Activated naive CD4-positive, alpha-beta T cell treated with anti-CD3 and anti-CD28 coated beads, Interleukin-2, amount 10 ng/mL, durations not matched to agents 7 days and 5 days (primary cell): Measurements from ENCODE around the gene WDR70.
"Not testable (repeated sequence)": the region's sequence is repeated elsewhere in the genome, so short reads cannot be mapped to it uniquely, and the experiment has no call there.

ENCODE experiments used
- CTCF ChIA-PET: fragments of 350-600 bp; sonication (Branson Sonifier 250); formaldehyde crosslinking; loops from one replicate; lab custom pipeline; 2021; ENCODE audit warnings: antibody characterized with exemption; lab: Charles Lee
- DNase-seq: peaks from one replicate; pipeline ENCODE4 v3.0.0-alpha.2; 2020
- H3K27ac Mint-ChIP-seq: one replicate; pipeline ENCODE4 v1.8.0; 2021; ENCODE audit warnings: mild to moderate bottlenecking, moderate library complexity, mixed read lengths
- H3K27me3 Mint-ChIP-seq: one replicate; pipeline ENCODE4 v1.8.0; 2021; ENCODE audit warnings: mild to moderate bottlenecking, mixed read lengths
- H3K36me3 Mint-ChIP-seq: one replicate; pipeline ENCODE4 v1.8.0; 2021; ENCODE audit warnings: mixed read lengths
- H3K4me1 Mint-ChIP-seq: one replicate; pipeline ENCODE4 v1.8.0; 2021; ENCODE audit warnings: mixed read lengths
- H3K4me3 Mint-ChIP-seq: one replicate; pipeline ENCODE4 v1.8.0; 2021; ENCODE audit warnings: mild to moderate bottlenecking, moderate library complexity, mixed read lengths
- H3K9me3 Mint-ChIP-seq: one replicate; pipeline ENCODE4 v1.8.0; 2021; ENCODE audit warnings: mixed read lengths

The WDR70 gene

GRCh38 chr5:37477426-37477825 lies 98.3 kb downstream of the WDR70 start:
- H3K27ac Mint-ChIP-seq = no peak overlapping the region

GRCh38 chr5:37478121-37478894 lies 99.2 kb downstream of the WDR70 start:
- Mint-ChIP-seq H3K4me3 (no peak overlapping the region), H3K27ac (no peak overlapping the region), H3K4me1 (no peaks in the 10 kb centered on the region), H3K27me3 (no peaks in the 10 kb centered on the region), H3K9me3 (peaks cover 21% of the 10 kb centered on the region), H3K36me3 (peaks cover 52% of the 10 kb centered on the region)
- no peak for DNase-seq
- CTCF ChIA-PET = no interaction called here

More at GRCh38 chr5:37477426-37477825, 98.3 kb downstream of the WDR70 start:
- DNase-seq = no peak
- no peaks in the 10 kb centered on the region for H3K27me3 Mint-ChIP-seq
- H3K4me1 Mint-ChIP-seq = no peaks in the 10 kb centered on the region
- no peak overlapping the region for H3K4me3 Mint-ChIP-seq
- H3K36me3 Mint-ChIP-seq = peaks cover 48% of the 10 kb centered on the region
- CTCF ChIA-PET = no interaction called here
- H3K9me3 Mint-ChIP-seq = peaks cover 21% of the 10 kb centered on the region

GRCh38 chr5:37481395-37481794 lies 102.3 kb downstream of the WDR70 start:
- Mint-ChIP-seq H3K9me3 (peaks cover 21% of the 10 kb centered on the region), H3K36me3 (peaks cover 60% of the 10 kb centered on the region)
- H3K4me3 Mint-ChIP-seq, H3K4me1 Mint-ChIP-seq, H3K27ac Mint-ChIP-seq, DNase-seq, CTCF ChIA-PET, H3K27me3 Mint-ChIP-seq: not testable (repeated sequence)

- no peaks in the 10 kb centered on the region for H3K27me3 Mint-ChIP-seq
- H3K4me1 Mint-ChIP-seq = peaks cover 29% of the 10 kb centered on the region
- DNase-seq = no peak
- CTCF ChIA-PET = interaction anchor here (0.9 kb wide), 1 partner anchor 14 kb away, joined by 4 read pairs; no protein-coding TSS in a partner anchor
- peaks cover 40% of the 10 kb centered on the region for H3K36me3 Mint-ChIP-seq
- no peak overlapping the region for H3K4me3 Mint-ChIP-seq
- peaks cover 15% of the 10 kb centered on the region for H3K9me3 Mint-ChIP-seq
- no peak overlapping the region for H3K27ac Mint-ChIP-seq
Measured at GRCh38 chr5:37490120-37490810, 111.1 kb downstream of the WDR70 start.

- CTCF ChIA-PET = interaction anchor here (0.9 kb wide), 1 partner anchor 14 kb away, joined by 4 read pairs; no protein-coding TSS in a partner anchor
- Mint-ChIP-seq H3K36me3 (peaks cover 42% of the 10 kb centered on the region), H3K4me3 (no peak overlapping the region), H3K27me3 (no peaks in the 10 kb centered on the region), H3K27ac (no peak overlapping the region), H3K9me3 (peaks cover 15% of the 10 kb centered on the region), H3K4me1 (peaks cover 29% of the 10 kb centered on the region)
- no peak for DNase-seq
Measured at GRCh38 chr5:37490931-37491330, 111.8 kb downstream of the WDR70 start.

GRCh38 chr5:37492778-37493555 lies 113.8 kb downstream of the WDR70 start:
- peak overlapping the region; percentile 80 for H3K27ac Mint-ChIP-seq
- peaks cover 29% of the 10 kb centered on the region for H3K4me1 Mint-ChIP-seq
- CTCF ChIA-PET = interaction anchor here (2.1 kb wide), 1 partner anchor 80 kb away, joined by 4 read pairs; no protein-coding TSS in a partner anchor
- H3K36me3 Mint-ChIP-seq = peaks cover 38% of the 10 kb centered on the region
- no peak overlapping the region for H3K4me3 Mint-ChIP-seq
- no peak for DNase-seq
- H3K27me3 Mint-ChIP-seq = no peaks in the 10 kb centered on the region
- H3K9me3 Mint-ChIP-seq = peaks cover 12% of the 10 kb centered on the region

GRCh38 chr5:37494756-37495155 lies 115.6 kb downstream of the WDR70 start:
- CTCF ChIA-PET = interaction anchor here (2.1 kb wide), 1 partner anchor 82 kb away, joined by 4 read pairs; no protein-coding TSS in a partner anchor

GRCh38 chr5:37495210-37495609 lies 116.1 kb downstream of the WDR70 start:
- H3K4me1 Mint-ChIP-seq = peaks cover 29% of the 10 kb centered on the region
- no peaks in the 10 kb centered on the region for H3K9me3 Mint-ChIP-seq
- H3K4me3 Mint-ChIP-seq = no peak overlapping the region
- no peak overlapping the region for H3K27ac Mint-ChIP-seq
- peaks cover 40% of the 10 kb centered on the region for H3K36me3 Mint-ChIP-seq
- DNase-seq = no peak
- CTCF ChIA-PET = no interaction called here
- H3K27me3 Mint-ChIP-seq = no peaks in the 10 kb centered on the region

More at GRCh38 chr5:37494756-37495155, 115.6 kb downstream of the WDR70 start:
- DNase-seq = no peak
- H3K27ac Mint-ChIP-seq = no peak overlapping the region
- no peaks in the 10 kb centered on the region for H3K27me3 Mint-ChIP-seq
- peaks cover 29% of the 10 kb centered on the region for H3K4me1 Mint-ChIP-seq
- H3K4me3 Mint-ChIP-seq = no peak overlapping the region
- no peaks in the 10 kb centered on the region for H3K9me3 Mint-ChIP-seq
- H3K36me3 Mint-ChIP-seq = peaks cover 40% of the 10 kb centered on the region

GRCh38 chr5:37495668-37496347 lies 116.7 kb downstream of the WDR70 start:
- Mint-ChIP-seq H3K4me3 (no peak overlapping the region), H3K4me1 (peaks cover 29% of the 10 kb centered on the region), H3K27ac (no peak overlapping the region), H3K36me3 (peaks cover 43% of the 10 kb centered on the region), H3K9me3 (no peaks in the 10 kb centered on the region), H3K27me3 (no peaks in the 10 kb centered on the region)
- no peak for DNase-seq
- CTCF ChIA-PET = no interaction called here

GRCh38 chr5:37496902-37497445 lies 117.9 kb downstream of the WDR70 start:
- H3K36me3 Mint-ChIP-seq = peaks cover 54% of the 10 kb centered on the region
- H3K27ac Mint-ChIP-seq = no peak overlapping the region
- H3K27me3 Mint-ChIP-seq = no peaks in the 10 kb centered on the region
- H3K9me3 Mint-ChIP-seq = no peaks in the 10 kb centered on the region
- no peak overlapping the region for H3K4me3 Mint-ChIP-seq
- CTCF ChIA-PET = no interaction called here
- DNase-seq = no peak
- H3K4me1 Mint-ChIP-seq = peaks cover 23% of the 10 kb centered on the region

- Mint-ChIP-seq H3K36me3 (peaks cover 63% of the 10 kb centered on the region), H3K4me3 (no peak overlapping the region), H3K27me3 (no peaks in the 10 kb centered on the region), H3K27ac (no peak overlapping the region), H3K9me3 (peaks cover 1% of the 10 kb centered on the region), H3K4me1 (no peaks in the 10 kb centered on the region)
- CTCF ChIA-PET = interaction anchor here (0.6 to 0.7 kb wide), 2 partner anchors 346 to 764 kb away, joined by 3 read pairs; no protein-coding TSS in a partner anchor
- DNase-seq = no peak
Measured at GRCh38 chr5:37501152-37501551, 122.0 kb downstream of the WDR70 start.

GRCh38 chr5:37506241-37506640 lies 127.1 kb downstream of the WDR70 start:
- CTCF ChIA-PET = no interaction called here
- H3K4me1 Mint-ChIP-seq = no peaks in the 10 kb centered on the region
- peaks cover 35% of the 10 kb centered on the region for H3K36me3 Mint-ChIP-seq
- H3K9me3 Mint-ChIP-seq = peaks cover 1% of the 10 kb centered on the region
- H3K4me3 Mint-ChIP-seq = no peak overlapping the region
- DNase-seq = no peak
- no peaks in the 10 kb centered on the region for H3K27me3 Mint-ChIP-seq
- no peak overlapping the region for H3K27ac Mint-ChIP-seq

- Mint-ChIP-seq H3K27ac (no peak overlapping the region), H3K27me3 (no peaks in the 10 kb centered on the region), H3K36me3 (peaks cover 30% of the 10 kb centered on the region), H3K4me1 (no peaks in the 10 kb centered on the region), H3K4me3 (no peak overlapping the region), H3K9me3 (peaks cover 1% of the 10 kb centered on the region)
- DNase-seq = no peak
- CTCF ChIA-PET = no interaction called here
Measured at GRCh38 chr5:37506722-37507121, 127.6 kb downstream of the WDR70 start.
